Superior temporal gyrus (tissue), 1 donor: ENCODE measurements around the gene UGGT2.
"Not testable (repeated sequence)": the region's sequence is repeated elsewhere in the genome, so short reads cannot be mapped to it uniquely, and the experiment has no call there.

Experiments used
- DNase-seq: peaks from one replicate; pipeline ENCODE4 v3.0.0-alpha.2; 2016; ENCODE audit errors: extremely low spot score

Gene UGGT2

GRCh38 chr13:95896301-95896700 lies 156.9 kb downstream of the UGGT2 start:
- DNase-seq, result no peak

GRCh38 chr13:95893861-95894260 lies 159.3 kb downstream of the UGGT2 start:
- no peak for DNase-seq

GRCh38 chr13:95882121-95882520 lies 171.1 kb downstream of the UGGT2 start:
- DNase-seq, result no peak

DNA sequence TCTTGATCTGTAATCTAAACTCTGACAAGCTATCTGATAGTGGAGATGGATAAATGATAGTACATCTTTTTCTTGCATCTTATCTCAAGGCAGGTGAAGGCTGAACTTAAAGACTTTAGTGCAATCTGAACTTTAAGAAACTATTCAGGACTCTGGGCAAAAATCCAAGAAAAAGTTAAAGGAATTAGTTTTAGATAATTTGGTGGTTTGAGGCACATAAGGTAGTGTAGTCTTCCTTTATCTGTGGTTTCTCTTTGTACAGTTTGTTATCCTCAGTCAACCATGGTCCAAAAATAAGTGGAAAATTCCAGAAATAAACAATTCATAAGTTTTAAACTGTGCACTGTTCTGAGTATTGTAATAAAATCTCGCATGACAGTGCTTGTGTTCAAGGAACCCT lies 172.9 kb downstream of the UGGT2 start:
- DNase-seq, result no peak

DNA sequence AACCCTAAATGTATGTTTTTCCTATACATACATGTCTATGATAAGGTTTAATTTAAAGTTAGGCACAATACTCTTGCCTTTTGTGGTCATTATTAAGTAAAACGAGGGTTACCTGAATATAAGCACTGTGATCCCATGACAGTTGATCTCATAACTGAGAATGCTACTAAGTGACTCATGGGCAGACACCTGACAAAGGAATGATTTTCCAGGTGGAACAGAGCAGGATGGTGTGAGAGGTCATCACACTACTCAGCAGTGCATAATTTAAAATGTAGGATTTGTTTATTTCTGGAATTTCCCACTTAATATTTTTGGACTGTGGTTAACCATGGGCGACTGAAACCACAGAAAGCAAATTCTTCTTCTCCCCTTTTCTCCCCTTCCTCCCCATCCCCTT lies 178.9 kb downstream of the UGGT2 start:
- no peak for DNase-seq

- no peak for DNase-seq
Observed at GRCh38 chr13:95870421-95870820, 182.8 kb downstream of the UGGT2 start.

GRCh38 chr13:95865080-95865615 lies 188.1 kb downstream of the UGGT2 start:
- no peak for DNase-seq

DNA sequence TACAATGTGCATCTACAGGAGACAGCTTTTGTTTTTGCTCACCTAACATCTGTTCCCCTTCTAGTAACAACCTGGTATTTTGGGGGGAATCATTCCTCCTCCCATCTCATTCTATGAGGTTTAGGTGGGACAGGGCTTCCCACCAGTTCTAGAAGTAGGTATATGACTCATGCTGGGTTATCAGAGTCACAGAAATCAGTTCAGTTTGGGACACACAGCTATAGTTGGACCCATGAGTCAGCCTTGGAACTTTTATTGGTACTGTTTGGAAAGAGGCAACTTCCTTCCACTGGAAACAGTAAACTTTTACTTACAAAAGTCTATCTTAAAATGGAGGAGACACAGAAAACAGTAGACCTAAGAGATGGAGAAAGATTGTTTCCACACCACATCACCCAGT lies 190.8 kb downstream of the UGGT2 start:
- DNase-seq, result no peak

DNA sequence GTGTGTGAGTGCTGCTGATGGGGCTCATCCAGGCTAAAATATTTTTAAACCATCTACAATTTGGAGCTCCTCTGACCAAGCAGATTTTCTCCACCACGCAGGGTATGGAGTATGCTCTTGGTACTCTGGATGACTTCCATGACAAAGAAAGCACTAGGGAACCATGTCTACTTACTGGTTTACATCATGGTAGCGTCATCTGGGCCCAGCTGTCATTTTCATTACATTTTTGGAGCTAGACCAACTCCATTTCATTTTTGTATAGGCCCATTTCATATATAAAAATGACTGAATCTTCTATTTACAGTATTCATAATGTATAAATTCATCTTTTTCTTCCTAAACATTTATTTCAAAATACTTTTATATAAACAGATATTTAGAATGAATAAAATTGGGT lies 191.9 kb downstream of the UGGT2 start:
- DNase-seq, result no peak

- DNase-seq, result no peak
Observed at GRCh38 chr13:95858286-95859075, 194.7 kb downstream of the UGGT2 start.

GRCh38 chr13:95845656-95846055 lies 207.5 kb downstream of the UGGT2 start:
- DNase-seq, result not testable (repeated sequence)

DNA sequence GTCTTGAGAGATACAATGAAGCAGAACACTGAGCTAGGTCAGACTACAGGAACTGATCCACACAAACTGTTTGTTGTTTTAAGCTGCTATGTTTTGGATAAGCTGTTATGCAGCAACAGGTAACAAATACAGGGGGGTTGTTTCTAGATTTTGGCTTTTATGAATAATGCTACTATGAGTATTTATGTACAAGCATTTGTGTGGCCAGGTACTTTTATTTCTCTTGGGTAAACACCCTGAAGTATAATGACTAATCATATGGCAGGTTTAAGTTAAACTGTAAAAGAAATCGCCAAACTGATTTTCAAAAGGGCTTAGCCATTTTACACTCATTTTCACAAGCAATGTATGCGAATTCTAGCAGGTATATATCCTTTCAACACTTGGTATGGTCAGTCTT lies 210.3 kb downstream of the UGGT2 start:
- DNase-seq, result no peak

GRCh38 chr13:95841894-95842293 lies 211.3 kb downstream of the UGGT2 start:
- DNase-seq, result no peak

- DNase-seq, result peak; percentile 89
Observed at GRCh38 chr13:95834134-95834765, 219.0 kb downstream of the UGGT2 start.

DNA sequence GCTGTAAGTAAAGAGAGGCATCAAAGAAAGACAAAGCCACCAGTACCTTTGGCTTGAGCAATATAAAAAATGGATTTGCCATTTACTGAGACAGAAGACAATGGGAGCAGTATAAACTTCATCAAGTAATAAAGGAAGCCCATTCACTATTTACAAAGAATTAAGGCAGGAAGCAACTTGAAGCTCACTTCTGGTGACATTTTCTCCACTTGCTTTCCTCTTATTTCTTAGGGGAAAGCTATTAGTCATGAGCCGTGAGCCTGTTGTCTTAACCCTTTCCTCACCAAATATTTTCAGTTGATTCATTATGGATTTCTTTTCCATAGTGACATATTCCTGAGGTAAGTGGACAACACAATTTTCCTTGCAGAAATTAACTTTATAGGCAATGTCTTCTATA lies 219.5 kb downstream of the UGGT2 start:
- no peak for DNase-seq

DNA sequence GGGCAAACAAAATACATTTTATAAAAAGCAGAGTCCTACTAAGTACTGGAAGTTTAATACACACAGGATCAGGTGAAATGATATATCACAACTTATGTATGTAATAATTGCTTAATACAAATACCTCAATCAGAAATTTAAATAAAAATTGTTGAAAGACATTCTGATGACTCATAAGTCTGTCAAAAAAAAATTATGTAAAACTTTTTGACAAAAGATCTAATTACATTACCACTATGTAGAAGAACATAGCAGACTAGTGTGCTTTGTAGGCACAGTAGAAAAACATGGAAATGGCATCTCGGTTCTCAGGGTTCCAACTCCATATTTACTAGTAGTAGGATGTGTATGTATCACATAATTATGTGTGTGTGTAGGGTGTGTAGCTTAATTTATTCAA lies 220.1 kb downstream of the UGGT2 start:
- no peak for DNase-seq

DNA sequence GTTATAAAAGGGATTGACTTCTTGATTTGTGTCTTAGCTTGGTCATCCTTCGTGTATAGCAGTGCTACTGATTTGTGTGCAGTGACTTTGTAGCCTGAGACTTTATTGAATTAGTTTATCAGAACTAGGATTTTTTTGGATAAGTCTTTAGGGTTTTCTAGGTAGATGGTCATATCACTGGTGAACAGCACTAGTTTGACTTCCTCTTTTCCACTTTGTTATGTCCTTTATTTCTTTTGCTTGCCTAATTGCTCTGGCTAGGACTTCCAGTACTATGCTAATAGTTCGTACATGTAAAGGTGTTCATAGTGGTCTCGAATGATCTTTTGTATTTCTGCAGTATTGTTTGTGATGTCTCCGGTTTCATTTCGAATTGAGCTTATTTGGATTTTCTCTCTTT lies 230.9 kb downstream of the UGGT2 start:
- no peak for DNase-seq

DNA sequence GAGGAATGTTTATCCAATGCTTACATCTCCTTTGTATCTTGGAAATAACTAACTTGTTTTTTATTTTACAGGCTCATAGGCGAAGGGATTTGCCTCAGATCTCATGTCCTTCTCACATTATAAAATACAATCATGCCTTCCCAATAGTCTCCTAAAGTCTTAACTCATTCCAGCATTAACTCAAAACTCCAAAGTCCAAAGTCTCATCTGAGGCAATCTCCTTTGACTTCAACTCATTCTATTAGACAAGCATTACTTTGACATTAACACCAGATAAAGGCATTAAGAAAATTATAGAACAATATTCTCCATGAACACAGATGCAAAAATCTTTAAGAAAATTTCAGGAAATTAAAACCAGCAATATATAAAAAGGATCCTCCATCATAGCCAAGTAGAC lies 238.7 kb downstream of the UGGT2 start:
- DNase-seq, result no peak

GRCh38 chr13:95813139-95813538 lies 240.1 kb downstream of the UGGT2 start:
- no peak for DNase-seq

GRCh38 chr13:95809429-95809828 lies 243.8 kb downstream of the UGGT2 start:
- DNase-seq, result no peak

GRCh38 chr13:95805921-95806320 lies 247.3 kb downstream of the UGGT2 start:
- no peak for DNase-seq

DNA sequence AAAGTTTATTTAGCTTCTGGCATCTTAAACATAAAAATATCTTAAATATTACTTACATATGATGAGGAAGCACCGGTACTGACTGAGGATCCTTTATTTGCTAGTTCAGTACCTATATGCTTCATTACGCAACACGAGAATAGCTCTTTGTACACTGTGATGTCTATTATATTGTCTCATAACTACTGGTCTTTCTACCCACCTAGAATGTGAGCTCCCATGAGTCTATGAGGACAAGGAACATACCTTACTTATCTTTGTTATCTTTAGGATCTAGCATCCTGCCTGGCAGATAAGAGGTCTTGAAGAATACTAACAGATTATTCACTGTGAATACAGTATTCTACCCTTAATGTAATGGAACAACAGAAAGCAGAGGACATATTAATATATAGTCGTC lies 251.4 kb downstream of the UGGT2 start:
- no peak for DNase-seq

- no peak for DNase-seq
Observed at GRCh38 chr13:95800436-95800835, 252.8 kb downstream of the UGGT2 start.
